ENCODE results near the gene CASQ1.

The CASQ1 gene

DNA sequence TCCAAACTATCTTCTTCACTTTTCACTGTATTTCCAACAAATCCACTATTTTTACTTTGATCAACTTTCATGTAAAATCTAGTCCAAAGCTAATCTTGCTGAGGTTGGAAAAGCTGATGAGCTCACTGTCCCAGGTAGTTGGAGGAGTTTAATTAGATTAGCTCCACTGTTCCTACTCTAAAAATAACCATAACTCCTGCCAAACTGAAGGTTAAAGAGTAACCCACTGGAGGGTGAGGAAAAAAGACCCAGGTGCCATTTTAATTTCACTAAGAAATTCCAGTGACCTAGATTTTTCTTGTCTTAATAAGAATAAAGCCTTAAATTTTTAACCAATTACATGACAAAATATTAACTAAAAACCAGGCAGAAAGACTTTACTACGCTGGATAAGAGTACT, 56.7 kb downstream of the CASQ1 start:
- Mint-ChIP-seq H3K27ac (no peak overlapping the region), H3K4me1 (ENCODE audit: low read depth) (peaks cover 6% of the 10 kb centered on the region), H3K9me3 (no peaks in the 10 kb centered on the region), H3K27me3 (no peaks in the 10 kb centered on the region), H3K4me3 (no peak overlapping the region), H3K36me3 (ENCODE audit: low read depth) (peaks cover 14% of the 10 kb centered on the region)

DNA sequence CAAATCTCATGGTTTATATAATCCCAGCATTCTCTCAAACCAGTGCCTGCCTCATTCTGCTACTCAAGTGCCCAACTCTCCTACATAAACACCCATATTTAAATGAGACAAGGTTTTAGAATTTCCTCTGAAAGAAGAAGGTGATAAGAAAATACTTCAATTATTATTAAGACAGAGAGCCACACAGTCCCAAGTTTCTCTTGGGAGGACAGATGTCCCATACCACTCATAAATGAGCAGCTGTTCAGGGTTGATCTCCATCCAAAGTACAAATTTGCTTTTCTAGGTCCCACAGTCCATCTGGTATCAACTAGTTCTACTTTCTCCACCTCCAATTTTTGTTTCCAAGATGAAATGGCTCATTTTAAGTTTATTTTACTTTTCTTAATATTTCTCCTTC, 60.6 kb downstream of the CASQ1 start:
- H3K27me3 Mint-ChIP-seq, result no peaks in the 10 kb centered on the region
- H3K36me3 Mint-ChIP-seq (ENCODE audit: low read depth), result peaks cover 12% of the 10 kb centered on the region
- no peak overlapping the region for H3K27ac Mint-ChIP-seq
- H3K9me3 Mint-ChIP-seq, result no peaks in the 10 kb centered on the region
- H3K4me1 Mint-ChIP-seq (ENCODE audit: low read depth), result peaks cover 9% of the 10 kb centered on the region
- H3K4me3 Mint-ChIP-seq, result no peak overlapping the region
